ENCODE results near the gene CD52. TPM values are rescaled to one million over a fixed set of nuclear protein-coding genes. Genes with fewer than 3 reads are reported as not detected.

CD52 gene
- total RNA-seq, 4 donors from 2014 or later, result 4.8 TPM; not detected in 3

- no peak overlapping the region for H3K27ac ChIP-seq
- WGBS, 2 donors, result 13 to 18% methylated on average over 13 to 16 of the region's 16 CpGs
Measured at GRCh38 chr1:26321315-26322041, 3.7 kb downstream of the CD52 start.

GRCh38 chr1:26322042-26322331 lies 4.2 kb downstream of the CD52 start:
- no peak for TF ChIP-seq EP300 (IDR thresholded peaks at IDR 0.05)
- no peak for TF ChIP-seq CTCF (IDR thresholded peaks at IDR 0.05)
- TF ChIP-seq POLR2A (IDR thresholded peaks at IDR 0.05), result no peak
- Histone ChIP-seq H3K9me3 (no peaks in the 10 kb centered on the region), H3K27ac (no peak overlapping the region), H3K4me3 (no peak overlapping the region), H3K36me3 (no peaks in the 10 kb centered on the region), H3K4me1 (peaks cover 0 to 10% (median 2%) of the 10 kb centered on the region in 4 donors), H3K27me3 (peaks cover 0 to 5% of the 10 kb centered on the region in 2 donors)
- no peak for DNase-seq (ENCODE audit: low spot score in 2 of 2)
- WGBS, 2 donors, result 71 to 78% methylated on average over 10 of the region's 10 CpGs

More at GRCh38 chr1:26321315-26322041, 3.7 kb downstream of the CD52 start:
- H3K4me1 ChIP-seq, result peaks cover 0 to 10% (median 2%) of the 10 kb centered on the region in 4 donors
- peak; percentile 92 to 99 for DNase-seq (ENCODE audit: low spot score in 2 of 2)
- no peak overlapping the region for H3K4me3 ChIP-seq
- peaks cover 0 to 5% of the 10 kb centered on the region in 2 donors for H3K27me3 ChIP-seq
- no peak for TF ChIP-seq EP300 (IDR thresholded peaks at IDR 0.05)
- TF ChIP-seq CTCF (IDR thresholded peaks at IDR 0.05), result peak; percentile 83 to 95 (median 88)
- H3K36me3 ChIP-seq, result no peaks in the 10 kb centered on the region
- no peaks in the 10 kb centered on the region for H3K9me3 ChIP-seq

DNA sequence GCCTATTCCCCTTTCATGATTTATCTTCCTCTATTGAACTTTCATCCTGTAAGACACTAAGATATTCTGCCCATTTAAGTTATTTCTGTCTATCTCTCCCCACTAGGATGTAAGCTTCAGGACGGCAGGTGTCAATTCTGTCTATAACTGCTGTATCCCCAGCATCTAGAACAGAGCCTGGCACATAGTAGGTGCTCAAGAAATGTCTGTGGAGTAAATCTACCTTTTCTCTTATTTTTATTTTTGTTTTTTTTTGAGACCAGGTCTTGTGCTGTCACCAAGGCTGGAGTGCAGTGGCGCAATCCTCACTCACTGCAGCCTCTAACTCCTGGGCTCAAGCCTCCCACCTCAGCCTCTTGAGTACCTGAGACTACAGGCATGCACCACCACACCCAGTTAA lies 5.6 kb downstream of the CD52 start:
- H3K27ac ChIP-seq, result no peak overlapping the region
- DNase-seq (ENCODE audit: low spot score in 2 of 2), result no peak
- H3K27me3 ChIP-seq, result peaks cover 0 to 5% of the 10 kb centered on the region in 2 donors
- H3K4me3 ChIP-seq, result no peak overlapping the region
- WGBS, 2 donors, result 93 to 98% methylated on average over 2 of the region's 2 CpGs
- TF ChIP-seq POLR2A (IDR thresholded peaks at IDR 0.05) (no peak), CTCF (IDR thresholded peaks at IDR 0.05) (no peak), EP300 (IDR thresholded peaks at IDR 0.05) (no peak)
- peaks cover 0 to 10% (median 2%) of the 10 kb centered on the region in 4 donors for H3K4me1 ChIP-seq
- no peaks in the 10 kb centered on the region for H3K36me3 ChIP-seq
- H3K9me3 ChIP-seq, result no peaks in the 10 kb centered on the region

DNA sequence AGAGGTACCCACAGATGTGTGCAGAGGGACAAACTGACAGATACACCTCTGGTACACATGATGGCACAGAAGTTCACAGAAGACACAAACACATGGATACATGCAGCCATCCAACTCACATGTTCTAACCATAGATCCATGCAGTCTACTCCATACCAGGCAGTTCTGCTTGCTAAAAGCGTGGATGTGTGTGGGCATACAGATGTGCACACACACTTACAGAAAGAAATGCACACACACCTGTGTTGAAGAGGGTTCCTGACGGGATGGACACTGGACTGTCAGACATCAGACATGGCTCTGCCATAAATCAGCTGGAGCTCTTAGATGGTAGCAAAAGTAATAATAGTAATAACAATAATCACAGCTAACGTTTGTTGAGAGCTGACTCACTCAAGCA lies 6.8 kb downstream of the CD52 start:
- Histone ChIP-seq H3K4me1 (peaks cover 0 to 10% (median 2%) of the 10 kb centered on the region in 4 donors), H3K9me3 (no peaks in the 10 kb centered on the region), H3K27me3 (peaks cover 0 to 5% of the 10 kb centered on the region in 2 donors), H3K4me3 (no peak overlapping the region), H3K27ac (no peak overlapping the region), H3K36me3 (no peaks in the 10 kb centered on the region)
- 72 to 73% methylated on average over 3 of the region's 3 CpGs for WGBS, 2 donors
- TF ChIP-seq EP300 (IDR thresholded peaks at IDR 0.05) (no peak), POLR2A (IDR thresholded peaks at IDR 0.05) (no peak), CTCF (IDR thresholded peaks at IDR 0.05) (no peak)
- DNase-seq (ENCODE audit: low spot score in 2 of 2), result no peak

- WGBS, 2 donors, result 77 to 82% methylated on average over 7 to 8 of the region's 8 CpGs
- DNase-seq (ENCODE audit: low spot score in 2 of 2), result no peak
- no peaks in the 10 kb centered on the region for H3K4me1 ChIP-seq
- TF ChIP-seq POLR2A (IDR thresholded peaks at IDR 0.05) (no peak), CTCF (IDR thresholded peaks at IDR 0.05) (no peak), EP300 (IDR thresholded peaks at IDR 0.05) (no peak)
- no peaks in the 10 kb centered on the region for H3K9me3 ChIP-seq
- no peaks in the 10 kb centered on the region for H3K36me3 ChIP-seq
- H3K27ac ChIP-seq, result no peak overlapping the region
- no peak overlapping the region for H3K4me3 ChIP-seq
- peaks cover 0 to 31% of the 10 kb centered on the region in 2 donors for H3K27me3 ChIP-seq
Measured at GRCh38 chr1:26327956-26328362, 10.2 kb downstream of the CD52 start.
